ENCODE results near the gene ARHGAP26.

DNA sequence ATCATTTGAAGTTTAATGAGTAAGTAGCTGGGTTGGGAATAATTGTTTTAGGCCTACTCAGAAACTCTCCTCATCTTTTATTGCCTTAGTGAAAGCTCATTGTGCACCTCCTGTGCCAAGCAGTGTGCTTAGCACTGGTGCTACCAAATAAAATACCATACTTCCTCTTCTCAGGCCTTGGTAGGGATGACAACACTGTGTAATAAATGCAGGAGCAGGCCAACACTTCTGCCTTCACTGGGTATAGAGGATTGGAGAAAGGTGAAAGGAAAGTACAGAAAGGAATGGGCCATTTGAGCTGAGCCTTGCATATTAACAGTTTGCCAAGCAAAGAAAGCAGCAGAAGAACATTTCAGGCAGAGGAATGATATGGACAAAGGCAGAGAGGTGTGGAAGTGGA lies 347.6 kb downstream of the ARHGAP26 start:
- no peak for TF ChIP-seq CTCF (conservative IDR thresholded peaks at IDR 0.05 in 1 of 2, IDR thresholded peaks at IDR 0.05 in 1 of 2; ENCODE audit: low read depth in 1 of 2, low read length in 2 of 2)
- no peak for TF ChIP-seq EZH2 (IDR thresholded peaks at IDR 0.05; ENCODE audit: low read length, missing control alignments)
